Naive thymus-derived CD8-positive, alpha-beta T cell (primary cell): Measurements from ENCODE around the gene GPC1. TPM values are rescaled to one million over a fixed set of nuclear protein-coding genes. Genes with fewer than 3 reads are reported as not detected.
"Not testable (repeated sequence)": the region's sequence is repeated elsewhere in the genome, so short reads cannot be mapped to it uniquely, and the experiment has no call there.

Experiments
- ATAC-seq, 2 donors: fragments of 150-1000 bp; cut with Tn5 transposase in 1 of 2; sonication (Bioruptor Pico), chemical (Tn5 transposase) in 1 of 2; 1 replicate in 1 of 2; 2 replicates in 1 of 2; pipeline ENCODE4 v1.10.0; 2021; ENCODE audit warnings: mild to moderate bottlenecking in 2 of 2, moderate library complexity in 2 of 2
- POLR2A ChIA-PET: fragments of 350-600 bp; sonication (Branson Sonifier 250); formaldehyde crosslinking; loops from one replicate; lab custom pipeline; 2021; ENCODE audit warnings: antibody characterized with exemption; lab: Charles Lee
- DNase-seq, 10 donors: peaks; one replicate each; pipeline versions ENCODE4 v3.0.0 to v3.0.0-alpha.2; 2020 to 2022
- H3K27ac Mint-ChIP-seq, 10 donors: one replicate each; pipeline ENCODE4 v1.8.0; 2020 to 2022; ENCODE audit warnings: mild to moderate bottlenecking in 10 of 10, mixed read lengths in 10 of 10, moderate library complexity in 4 of 10, inconsistent platforms in 1 of 10
- H3K27me3 Mint-ChIP-seq, 5 donors: one replicate each; pipeline ENCODE4 v1.8.0; 2021 to 2022; ENCODE audit warnings: mixed read lengths in 5 of 5
- H3K36me3 Mint-ChIP-seq, 3 donors: one replicate each; pipeline ENCODE4 v1.8.0; 2020 to 2022; ENCODE audit warnings: mixed read lengths in 3 of 3, mild to moderate bottlenecking in 2 of 3, inconsistent platforms in 1 of 3
- H3K4me1 Mint-ChIP-seq, 4 donors: one replicate each; pipeline ENCODE4 v1.8.0; 2021 to 2022; ENCODE audit warnings: mixed read lengths in 4 of 4
- H3K4me3 Mint-ChIP-seq, 10 donors: one replicate each; pipeline ENCODE4 v1.8.0; 2020 to 2022; ENCODE audit warnings: mild to moderate bottlenecking in 10 of 10, mixed read lengths in 10 of 10, moderate library complexity in 6 of 10, inconsistent platforms in 1 of 10
- H3K9me3 Mint-ChIP-seq, 9 donors: one replicate each; pipeline ENCODE4 v1.8.0; 2020 to 2022; ENCODE audit warnings: mixed read lengths in 9 of 9, mild to moderate bottlenecking in 3 of 9, inconsistent platforms in 1 of 9, moderate library complexity in 1 of 9
- polyA plus RNA-seq, 3 donors: library from polyadenylated mRNA; unstranded; fragments of 300-500 nt; fragmentation: Illumina TruSeq; gene quantifications; one replicate each; pipeline ENCODE4 v1.2.3, GENCODE V29; 2021
- total RNA-seq, 8 experiments: library from RNA in 2 of 8; stranded (reverse) in 2 of 8; gene quantifications; one replicate each; pipeline ENCODE4 v1.2.3 and lab custom pipeline; 2021 to 2026

Gene GPC1
- total and polyA plus RNA-seq, 5 experiments from 2014 or later: 0.09 to 1.2 (median 0.49) TPM

DNA sequence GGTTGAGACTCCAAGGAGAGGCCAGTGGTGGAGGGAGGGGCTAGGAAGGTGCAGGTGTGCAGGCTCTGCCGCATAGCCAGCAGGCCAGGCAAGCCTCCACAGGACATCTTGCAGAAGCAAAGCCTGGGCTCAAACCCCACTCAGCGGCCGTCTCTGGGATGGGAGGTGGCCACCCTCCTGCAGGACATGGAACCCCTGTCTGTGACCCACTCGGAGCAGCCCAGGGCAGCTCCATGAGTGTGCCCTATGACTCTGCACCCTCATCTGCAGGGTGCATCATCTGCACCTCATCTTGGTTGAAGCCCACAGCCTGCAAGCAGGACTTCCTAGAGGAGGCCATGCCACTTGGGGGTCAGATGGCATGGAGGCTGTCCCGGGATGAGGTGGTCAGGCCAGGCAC, 46.3 kb downstream of the GPC1 start:
- POLR2A ChIA-PET: no interaction called here

DNA sequence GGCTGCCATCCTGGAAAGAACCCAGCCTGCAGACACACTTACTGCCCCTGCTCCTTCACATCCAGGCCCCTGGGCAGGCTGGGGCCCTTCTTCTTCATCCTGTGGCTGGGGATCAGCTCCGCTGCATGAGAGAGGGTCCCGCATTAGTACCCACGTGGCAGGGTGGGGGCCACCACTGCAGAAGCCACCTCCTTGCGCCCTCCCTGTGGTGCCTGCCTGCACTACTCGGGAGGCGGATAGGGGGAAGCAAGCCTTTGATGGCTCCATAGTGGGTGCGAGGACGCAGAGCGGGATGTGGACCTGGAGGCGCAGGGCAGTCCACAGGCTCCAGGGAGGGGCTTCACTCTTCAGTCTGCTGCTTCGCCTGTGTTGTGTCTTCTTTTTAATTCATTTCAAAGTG, 46.7 kb downstream of the GPC1 start:
- peaks cover 0 to 33% (median 10%) of the 10 kb centered on the region in 9 donors for H3K9me3 Mint-ChIP-seq
- peaks cover 0 to 3% (median 0%) of the 10 kb centered on the region in 4 donors for H3K4me1 Mint-ChIP-seq
- no peaks in the 10 kb centered on the region for H3K27me3 Mint-ChIP-seq
- H3K36me3 Mint-ChIP-seq: peaks cover 3 to 14% (median 4%) of the 10 kb centered on the region in 3 donors
- DNase-seq (no peak), ATAC-seq (no peak)
- POLR2A ChIA-PET: no interaction called here
- no peak overlapping the region for H3K27ac Mint-ChIP-seq
- H3K4me3 Mint-ChIP-seq: no peak overlapping the region

More for the DNA sequence above, 46.3 kb downstream of the GPC1 start:
- no peak overlapping the region for H3K27ac Mint-ChIP-seq
- peaks cover 0 to 3% (median 0%) of the 10 kb centered on the region in 4 donors for H3K4me1 Mint-ChIP-seq
- ATAC-seq: no peak
- peaks cover 0 to 30% (median 7%) of the 10 kb centered on the region in 9 donors for H3K9me3 Mint-ChIP-seq
- H3K36me3 Mint-ChIP-seq: peaks cover under 1 to 11% (median 3%) of the 10 kb centered on the region in 3 donors
- no peak overlapping the region for H3K4me3 Mint-ChIP-seq
- H3K27me3 Mint-ChIP-seq: no peaks in the 10 kb centered on the region
- DNase-seq: no peak

DNA sequence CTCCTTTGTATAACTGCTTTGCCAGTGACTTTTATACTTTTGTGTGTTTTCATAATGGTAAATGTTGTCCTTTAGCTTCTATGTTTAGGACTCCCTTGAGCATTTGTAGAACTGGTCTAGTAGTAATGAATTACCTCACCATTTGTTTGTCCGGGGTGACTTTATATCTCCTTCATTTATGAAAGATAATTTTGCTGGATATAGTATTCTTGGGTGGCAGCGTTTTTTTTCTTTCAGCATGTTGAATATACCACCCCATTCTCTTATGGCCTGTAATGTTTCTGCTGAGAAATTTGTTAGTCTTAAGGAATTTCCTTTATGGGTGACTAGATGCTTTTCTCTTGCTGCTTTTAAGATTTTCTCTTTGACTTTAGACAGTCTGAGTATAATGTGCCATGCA, 56.0 kb downstream of the GPC1 start:
- peaks cover 0 to 1% (median 0%) of the 10 kb centered on the region in 4 donors for H3K4me1 Mint-ChIP-seq
- no peak for DNase-seq
- ATAC-seq: no peak
- H3K27ac Mint-ChIP-seq: no peak overlapping the region
- H3K27me3 Mint-ChIP-seq: no peaks in the 10 kb centered on the region
- POLR2A ChIA-PET: interaction anchor here (0.7 kb wide), 1 partner anchor 96 kb away, joined by 4 read pairs; no protein-coding TSS in a partner anchor
- H3K9me3 Mint-ChIP-seq: peaks cover 14 to 70% (median 50%) of the 10 kb centered on the region in 9 donors
- peaks cover 13 to 68% (median 53%) of the 10 kb centered on the region in 3 donors for H3K36me3 Mint-ChIP-seq
- no peak overlapping the region for H3K4me3 Mint-ChIP-seq

DNA sequence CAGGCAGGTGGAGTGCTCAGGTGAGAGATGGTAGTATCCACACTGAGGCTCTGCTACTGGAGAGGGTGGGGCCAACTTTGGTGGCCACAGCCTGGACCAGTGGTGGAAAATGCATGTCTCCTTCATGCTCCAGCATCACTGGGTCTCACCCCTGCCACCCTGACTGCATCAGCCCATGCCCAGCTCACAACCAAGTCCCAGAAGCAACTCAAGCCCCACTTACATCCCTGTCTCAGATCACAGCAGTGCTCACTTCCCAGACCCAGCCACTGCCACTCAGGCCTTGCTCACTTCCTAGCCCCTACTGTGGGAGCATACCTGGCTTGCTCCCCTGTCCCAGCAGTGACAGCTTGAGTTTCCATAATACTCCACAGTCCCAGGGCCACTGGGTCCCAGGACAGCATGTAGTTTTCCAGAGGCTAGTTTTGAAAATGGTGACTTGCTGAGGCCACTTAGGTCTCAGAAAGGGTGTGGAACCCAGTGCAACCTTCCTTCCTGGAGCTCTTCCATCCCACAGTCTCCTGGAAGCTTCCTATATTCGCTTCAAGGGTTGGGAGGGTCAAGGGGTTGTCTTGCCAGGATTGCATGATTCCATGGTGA, 58.8 kb downstream of the GPC1 start:
- H3K4me1 Mint-ChIP-seq: peaks cover 0 to 4% (median 0%) of the 10 kb centered on the region in 4 donors
- no peak for DNase-seq
- H3K36me3 Mint-ChIP-seq: peaks cover 32 to 71% (median 34%) of the 10 kb centered on the region in 3 donors
- POLR2A ChIA-PET: no interaction called here
- H3K4me3 Mint-ChIP-seq: no peak overlapping the region
- H3K9me3 Mint-ChIP-seq: peaks cover 0 to 44% (median 28%) of the 10 kb centered on the region in 9 donors
- no peak for ATAC-seq
- no peak overlapping the region for H3K27ac Mint-ChIP-seq
- no peaks in the 10 kb centered on the region for H3K27me3 Mint-ChIP-seq

DNA sequence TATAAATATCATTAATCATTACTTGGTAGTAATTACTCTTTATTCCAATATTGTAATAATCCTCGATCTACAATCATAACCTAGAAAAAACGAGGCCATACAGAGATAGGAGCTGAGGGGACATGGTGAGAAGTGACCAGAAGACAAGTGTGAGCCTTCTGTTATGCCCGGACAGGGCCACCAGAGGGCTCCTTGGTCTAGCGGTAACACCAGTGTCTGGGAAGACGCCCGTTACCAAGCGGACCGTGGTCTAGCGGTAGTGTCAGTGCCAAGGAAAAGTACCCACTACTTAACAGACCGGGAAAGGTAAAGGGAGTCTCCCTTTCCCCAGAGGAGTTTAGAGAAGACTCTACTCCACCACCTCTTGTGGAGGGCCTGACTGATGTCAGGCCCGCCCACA, 59.5 kb downstream of the GPC1 start:
- POLR2A ChIA-PET, DNase-seq, H3K27ac Mint-ChIP-seq, H3K4me1 Mint-ChIP-seq, H3K4me3 Mint-ChIP-seq, ATAC-seq, H3K27me3 Mint-ChIP-seq: not testable (repeated sequence)
- H3K36me3 Mint-ChIP-seq: peaks cover 28 to 65% (median 34%) of the 10 kb centered on the region in 3 donors
- H3K9me3 Mint-ChIP-seq: peaks cover 0 to 38% (median 22%) of the 10 kb centered on the region in 9 donors

DNA sequence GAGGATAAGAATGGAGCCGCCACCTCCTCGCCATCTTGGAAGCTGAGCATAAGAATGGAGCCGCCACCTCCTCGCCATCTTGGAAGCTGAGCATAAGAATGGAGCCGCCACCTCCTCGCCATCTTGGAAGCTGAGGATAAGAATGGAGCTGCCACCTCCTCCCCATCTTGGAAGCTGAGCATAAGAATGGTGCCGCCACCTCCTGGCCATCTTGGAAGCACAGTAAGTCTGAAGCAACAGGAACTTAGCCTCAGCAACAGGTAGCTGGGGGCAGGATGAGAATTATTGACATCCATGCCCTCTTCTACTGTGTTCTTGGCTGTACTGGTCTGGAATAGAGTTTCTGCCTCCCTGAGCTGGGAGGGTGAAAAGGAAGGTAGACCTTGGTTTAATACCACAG, 61.6 kb downstream of the GPC1 start:
- H3K4me3 Mint-ChIP-seq, ATAC-seq, H3K27ac Mint-ChIP-seq, DNase-seq, H3K27me3 Mint-ChIP-seq, POLR2A ChIA-PET, H3K4me1 Mint-ChIP-seq: not testable (repeated sequence)
- peaks cover 13 to 52% (median 37%) of the 10 kb centered on the region in 3 donors for H3K36me3 Mint-ChIP-seq
- peaks cover 0 to 19% (median 5%) of the 10 kb centered on the region in 9 donors for H3K9me3 Mint-ChIP-seq

DNA sequence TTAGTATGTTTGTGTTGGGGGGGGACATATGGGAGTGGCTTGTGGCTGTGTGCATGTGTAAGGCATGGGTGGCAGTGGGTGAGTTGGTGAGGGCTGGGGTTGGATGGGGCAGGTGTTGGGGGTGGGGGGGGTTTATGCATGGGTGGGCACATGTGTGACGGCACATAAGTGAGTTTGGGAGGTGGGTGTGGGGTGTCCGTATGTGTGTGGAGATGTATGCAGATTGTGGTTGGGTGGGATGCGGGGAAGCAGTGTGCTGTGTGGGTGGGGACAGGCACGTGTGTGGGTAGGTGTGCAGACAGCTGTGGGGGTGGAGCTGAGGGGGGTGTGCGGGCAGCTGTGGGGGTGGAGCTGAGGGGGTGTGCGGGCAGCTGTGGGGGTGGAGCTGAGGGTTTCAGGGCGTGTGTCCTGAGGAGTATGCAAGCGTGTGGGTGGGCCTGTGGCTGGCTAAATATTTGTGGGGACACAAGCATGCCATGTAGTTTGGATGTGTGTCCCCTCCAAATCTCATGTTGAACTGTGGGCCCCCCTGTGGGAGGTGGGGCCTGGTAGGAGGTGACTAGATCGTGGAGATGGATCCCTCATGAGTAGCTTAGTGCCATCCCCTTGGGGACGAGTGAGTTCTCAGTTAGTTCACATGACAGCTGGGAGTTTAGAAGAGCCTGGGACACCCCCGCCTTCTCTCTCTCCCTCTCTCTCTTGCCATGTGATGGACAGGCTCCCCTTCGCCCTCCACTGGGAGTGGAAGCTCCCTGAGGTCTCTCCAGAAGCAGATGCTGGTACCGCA, 62.9 kb downstream of the GPC1 start:
- peaks cover 11 to 47% (median 37%) of the 10 kb centered on the region in 3 donors for H3K36me3 Mint-ChIP-seq
- H3K4me1 Mint-ChIP-seq: peaks cover 0 to 4% (median under 1%) of the 10 kb centered on the region in 4 donors
- ATAC-seq: no peak
- DNase-seq: no peak
- no peaks in the 10 kb centered on the region for H3K27me3 Mint-ChIP-seq
- POLR2A ChIA-PET: no interaction called here
- no peak overlapping the region for H3K4me3 Mint-ChIP-seq
- no peak overlapping the region for H3K27ac Mint-ChIP-seq
- H3K9me3 Mint-ChIP-seq: peaks cover 0 to 10% (median 2%) of the 10 kb centered on the region in 9 donors

DNA sequence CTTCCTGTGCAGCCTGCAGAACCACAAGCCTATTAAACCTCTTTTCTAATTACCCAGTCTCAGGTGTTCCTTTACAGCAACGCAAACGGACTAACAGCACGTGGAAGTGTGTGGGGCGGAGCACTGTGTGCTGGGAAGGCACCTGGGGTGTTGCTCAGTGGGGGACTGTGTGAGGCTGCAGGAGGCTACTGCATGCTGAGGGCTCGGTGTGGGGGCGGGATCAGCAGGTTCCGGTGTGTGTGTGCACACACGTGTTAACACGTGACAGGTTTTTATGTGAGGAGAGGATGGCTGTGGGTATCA, 63.4 kb downstream of the GPC1 start:
- Mint-ChIP-seq H3K4me1 (peaks cover 0 to 4% (median under 1%) of the 10 kb centered on the region in 4 donors), H3K9me3 (peaks cover 0 to 7% (median 0%) of the 10 kb centered on the region in 9 donors), H3K27me3 (no peaks in the 10 kb centered on the region), H3K4me3 (no peak overlapping the region), H3K27ac (no peak overlapping the region), H3K36me3 (peaks cover 8 to 43% (median 40%) of the 10 kb centered on the region in 3 donors)
- DNase-seq (no peak), ATAC-seq (no peak)
- POLR2A ChIA-PET: no interaction called here

DNA sequence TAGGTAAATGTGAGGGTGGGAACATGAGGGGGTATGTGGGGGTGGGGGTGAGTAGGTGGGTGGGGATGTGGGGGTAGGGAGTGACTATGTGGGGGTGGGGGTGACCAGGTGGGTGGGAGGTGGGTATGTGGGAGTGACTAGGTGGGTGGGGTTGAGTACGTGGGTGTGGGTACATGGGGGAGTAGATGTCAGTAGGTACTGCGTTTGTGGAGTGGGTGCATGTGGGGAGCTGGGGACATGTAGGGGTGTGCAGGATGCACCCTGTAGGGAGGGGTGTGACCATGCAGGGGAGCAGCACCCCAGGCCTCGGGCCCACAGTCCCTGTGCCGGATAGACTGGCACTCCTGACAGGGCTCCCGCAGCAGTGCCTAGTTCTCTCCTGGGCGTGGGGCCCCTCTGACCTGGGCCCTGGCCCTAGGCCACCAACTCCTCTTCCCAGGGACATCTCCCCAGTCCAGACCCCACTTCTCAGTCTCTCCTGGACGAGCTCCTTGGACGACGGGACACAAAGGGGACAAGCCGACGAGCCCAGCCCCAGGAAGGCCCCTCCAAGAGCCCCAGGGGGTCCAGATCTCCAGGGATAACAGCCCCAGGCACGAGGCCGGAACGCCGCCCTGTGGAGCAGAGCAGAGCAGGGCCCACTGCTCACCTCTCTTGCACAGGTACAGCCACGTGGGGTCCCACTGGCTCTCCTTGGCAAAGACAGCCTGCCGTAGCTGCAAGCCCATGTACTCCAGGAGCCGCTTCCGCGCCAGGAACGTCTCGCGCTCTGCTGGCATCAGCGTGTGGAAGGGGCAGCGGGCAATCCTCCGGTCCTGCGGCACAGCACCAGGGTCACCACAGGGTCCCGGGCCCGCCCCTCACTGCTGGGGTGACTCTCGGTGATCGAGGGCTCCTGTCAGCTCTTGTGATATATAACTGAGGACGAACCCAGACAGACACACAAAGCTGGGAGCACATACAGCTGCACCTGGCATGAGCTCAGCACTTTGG, 64.1 kb downstream of the GPC1 start:
- Mint-ChIP-seq H3K4me3 (no peak overlapping the region), H3K9me3 (peaks cover 0 to 4% (median 0%) of the 10 kb centered on the region in 9 donors), H3K27me3 (no peaks in the 10 kb centered on the region), H3K27ac (no peak overlapping the region), H3K36me3 (peaks cover 8 to 41% (median 36%) of the 10 kb centered on the region in 3 donors), H3K4me1 (peaks cover 0 to 4% (median under 1%) of the 10 kb centered on the region in 4 donors)
- no peak for DNase-seq
- no peak for ATAC-seq
- POLR2A ChIA-PET: no interaction called here

DNA sequence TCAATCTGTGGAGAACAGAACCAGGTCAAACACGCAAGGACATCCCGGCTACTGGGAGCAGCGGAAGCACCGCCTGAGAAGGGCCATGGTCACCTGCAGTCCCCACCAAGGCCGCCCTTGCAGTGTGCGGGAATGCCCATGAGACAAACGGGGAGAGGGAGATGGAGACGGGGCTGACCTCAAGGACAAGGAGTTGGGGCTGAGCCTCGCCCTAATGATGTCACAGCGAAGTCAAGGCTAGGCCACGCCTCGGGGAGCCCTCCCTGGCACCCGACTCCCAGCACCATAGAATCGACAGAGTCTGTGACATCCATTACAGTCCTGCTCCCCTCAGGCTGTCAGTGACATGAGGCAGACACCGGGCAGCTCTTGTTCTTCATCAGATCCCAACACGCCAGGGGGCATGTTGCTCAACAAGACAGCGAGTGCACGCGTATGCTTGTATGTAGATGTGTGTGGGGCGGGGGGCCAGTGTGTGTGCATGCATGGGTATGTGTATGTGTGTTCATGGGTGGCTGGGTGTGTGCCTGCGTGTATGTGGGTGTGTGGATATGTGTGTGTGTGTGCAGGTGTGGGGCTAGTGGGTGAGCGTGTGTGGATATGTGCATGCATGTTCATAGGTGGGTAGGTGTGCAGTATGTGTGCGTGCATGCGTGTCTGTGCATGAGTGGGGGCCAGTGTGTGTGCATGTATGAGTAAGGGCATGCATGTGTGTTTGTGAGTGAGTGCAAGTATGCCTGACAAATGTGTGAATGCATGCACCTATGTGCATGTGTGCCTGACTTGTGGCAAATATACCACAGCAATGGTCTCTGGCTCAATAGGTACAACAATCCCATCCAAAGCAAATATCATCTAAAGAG, 65.3 kb downstream of the GPC1 start:
- DNase-seq: no peak
- ATAC-seq: no peak
- peak overlapping the region in 1 of 10 donors; percentile 47 for H3K27ac Mint-ChIP-seq

DNA sequence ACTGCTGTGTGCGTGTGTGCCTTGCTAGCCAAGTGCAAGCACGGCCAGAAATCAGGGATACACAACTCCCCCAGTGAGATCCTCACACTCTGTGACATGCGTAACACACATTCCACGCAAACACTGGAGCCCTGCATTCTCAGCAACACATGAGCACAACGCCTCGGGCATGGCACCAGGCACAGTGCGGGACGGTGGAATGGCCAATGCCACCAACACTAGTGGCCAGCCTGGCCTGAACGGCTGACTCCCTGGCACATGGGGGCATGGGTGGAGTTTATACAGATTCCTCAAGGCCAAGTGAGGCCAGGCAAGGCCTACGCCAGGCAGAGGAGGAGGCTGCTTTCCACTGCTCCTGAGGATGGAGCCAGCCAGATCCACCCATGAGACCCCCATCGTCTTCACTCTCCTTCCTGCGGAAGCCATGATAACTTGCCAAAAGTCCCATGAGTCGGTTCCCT, 66.1 kb downstream of the GPC1 start:
- no peaks in the 10 kb centered on the region for H3K27me3 Mint-ChIP-seq
- no peak for ATAC-seq
- H3K27ac Mint-ChIP-seq: no peak overlapping the region
- peaks cover 0 to 40% (median 21%) of the 10 kb centered on the region in 3 donors for H3K36me3 Mint-ChIP-seq
- H3K4me1 Mint-ChIP-seq: peaks cover 0 to 3% (median under 1%) of the 10 kb centered on the region in 4 donors
- POLR2A ChIA-PET: no interaction called here
- DNase-seq: peak in 1 of 10 donors; percentile 14
- H3K9me3 Mint-ChIP-seq: no peaks in the 10 kb centered on the region
- no peak overlapping the region for H3K4me3 Mint-ChIP-seq

More for the DNA sequence above, 65.3 kb downstream of the GPC1 start:
- Mint-ChIP-seq H3K36me3 (peaks cover 2 to 44% (median 27%) of the 10 kb centered on the region in 3 donors), H3K27me3 (no peaks in the 10 kb centered on the region), H3K4me3 (no peak overlapping the region), H3K9me3 (peaks cover 0 to 2% (median 0%) of the 10 kb centered on the region in 9 donors), H3K4me1 (peaks cover 0 to 4% (median under 1%) of the 10 kb centered on the region in 4 donors)
- POLR2A ChIA-PET: no interaction called here
